Measurements from ENCODE around the gene VEGFA. TPM values are rescaled to one million over a fixed set of nuclear protein-coding genes. Genes with fewer than 3 reads are reported as not detected.

VEGFA gene
- polyA plus RNA-seq, 1 donor from 2014 or later = 7.3 TPM

GRCh38 chr6:43772681-43773049 lies 2.7 kb downstream of the VEGFA start:
- no peaks in the 10 kb centered on the region for H3K9me3 ChIP-seq (ENCODE audit: low read length)
- no peaks in the 10 kb centered on the region for H4K20me1 ChIP-seq (ENCODE audit: insufficient read depth)
- H3K36me3 ChIP-seq (ENCODE audit: insufficient read depth, low read length) = no peaks in the 10 kb centered on the region
- TF ChIP-seq POLR2AphosphoS5 (IDR thresholded peaks at IDR 0.05) (no peak), CTCF (IDR thresholded peaks at IDR 0.05; ENCODE audit: poor library complexity, severe bottlenecking) (no peak), MXI1 (conservative IDR thresholded peaks at IDR 0.05; ENCODE audit: poor library complexity, severe bottlenecking) (no peak), RAD21 (conservative IDR thresholded peaks at IDR 0.05) (no peak), TAF1 (IDR thresholded peaks at IDR 0.05; ENCODE audit: low read depth) (no peak), SMC3 (conservative IDR thresholded peaks at IDR 0.05; ENCODE audit: poor library complexity) (no peak), EP300 (conservative IDR thresholded peaks at IDR 0.05; ENCODE audit: poor library complexity, severe bottlenecking) (no peak), EZH2 (IDR thresholded peaks at IDR 0.05; ENCODE audit: borderline replicate concordance, insufficient read depth, low read length, poor library complexity, severe bottlenecking) (no peak), REST (IDR thresholded peaks at IDR 0.05; ENCODE audit: borderline replicate concordance) (no peak)
- H3K4me3 ChIP-seq (ENCODE audit: low read length) = no peak overlapping the region
- no peaks in the 10 kb centered on the region for H3K9me2 ChIP-seq (ENCODE audit: insufficient read depth, low read length)
- peaks cover 13% of the 10 kb centered on the region for H3K79me2 ChIP-seq (replicated peaks; ENCODE audit: insufficient read depth, low read length)
- no peak overlapping the region for H3K27ac ChIP-seq (ENCODE audit: low read length)
- H2AFZ ChIP-seq (ENCODE audit: low read depth, low read length) = no peak overlapping the region
- H3K9ac ChIP-seq (ENCODE audit: low read length) = no peak overlapping the region
- H3K27me3 ChIP-seq (ENCODE audit: insufficient read depth, low read depth, low read length) = peaks cover 27% of the 10 kb centered on the region
- H3F3A ChIP-seq (ENCODE audit: insufficient read depth, low read length, poor library complexity, severe bottlenecking) = no peaks in the 10 kb centered on the region
- no peak overlapping the region for H3K4me2 ChIP-seq (ENCODE audit: low read length)

- Histone ChIP-seq H3K27ac (ENCODE audit: low read length) (no peak overlapping the region), H3K4me2 (ENCODE audit: low read length) (no peak overlapping the region), H3K9me3 (ENCODE audit: low read length) (no peaks in the 10 kb centered on the region), H3K9me2 (ENCODE audit: insufficient read depth, low read length) (no peaks in the 10 kb centered on the region), H3K36me3 (ENCODE audit: insufficient read depth, low read length) (no peaks in the 10 kb centered on the region), H2AFZ (ENCODE audit: low read depth, low read length) (no peak overlapping the region), H3K9ac (ENCODE audit: low read length) (no peak overlapping the region), H3K79me2 (replicated peaks; ENCODE audit: insufficient read depth, low read length) (peaks cover 13% of the 10 kb centered on the region), H4K20me1 (ENCODE audit: insufficient read depth) (no peaks in the 10 kb centered on the region), H3K4me3 (ENCODE audit: low read length) (no peak overlapping the region), H3K27me3 (ENCODE audit: insufficient read depth, low read depth, low read length) (peaks cover 27% of the 10 kb centered on the region), H3F3A (ENCODE audit: insufficient read depth, low read length, poor library complexity, severe bottlenecking) (no peaks in the 10 kb centered on the region)
- no peak for TF ChIP-seq EZH2 (IDR thresholded peaks at IDR 0.05; ENCODE audit: borderline replicate concordance, insufficient read depth, low read length, poor library complexity, severe bottlenecking)
- no peak for TF ChIP-seq POLR2AphosphoS5 (IDR thresholded peaks at IDR 0.05)
- TF ChIP-seq REST (IDR thresholded peaks at IDR 0.05; ENCODE audit: borderline replicate concordance) = no peak
- no peak for TF ChIP-seq EP300 (conservative IDR thresholded peaks at IDR 0.05; ENCODE audit: poor library complexity, severe bottlenecking)
- peak; percentile 14 for TF ChIP-seq CTCF (IDR thresholded peaks at IDR 0.05; ENCODE audit: poor library complexity, severe bottlenecking)
These were observed 3.3 kb downstream of the VEGFA start for GRCh38 chr6:43773050-43773979.

Measured in neural cell (in vitro differentiated cells).